Myometrial cell (primary cell): ENCODE measurements around the gene KLF2. TPM values are rescaled to one million over a fixed set of nuclear protein-coding genes. Genes with fewer than 3 reads are reported as not detected.

ENCODE experiments used
- total RNA-seq: library from RNA; depleted of rRNA; stranded (reverse); fragments of >200 nt; gene quantifications from 2 replicates; pipeline ENCODE4 v1.2.3, GENCODE V29; 2015

Gene KLF2
- 0.58 and 1.9 TPM in 2 replicates for total RNA-seq

GRCh38 chr19:16324384-16325160 is at the start of gene KLF2:
KLF2 (plus strand) TSS chr19:16324826; CDS start chr19:16324924, 98 bp downstream.

Other genes with a start within 250 kb of the KLF2 start
- 1,086 and 1,287 TPM in 2 replicates for gene TPM4, start 248.3 kb upstream of the KLF2 start, total RNA-seq
- 55.6 and 62.0 TPM in 2 replicates for gene RAB8A, start 212.9 kb upstream of the KLF2 start, total RNA-seq
- gene HSH2D, start 181.1 kb upstream of the KLF2 start, total RNA-seq = not detected in 2 replicates
- gene CIB3, start 151.3 kb upstream of the KLF2 start, total RNA-seq = not detected in 2 replicates
- gene FAM32A, start 139.4 kb upstream of the KLF2 start, total RNA-seq = 103 and 112 TPM in 2 replicates
- 180 and 189 TPM in 2 replicates for gene AP1M1, start 126.9 kb upstream of the KLF2 start, total RNA-seq
- gene EPS15L1, start 147.1 kb downstream of the KLF2 start, total RNA-seq = 6.6 and 6.9 TPM in 2 replicates
- gene CALR3, start 171.3 kb downstream of the KLF2 start, total RNA-seq = not detected in 2 replicates
- 2.0 and 2.7 TPM in 2 replicates for gene C19orf44, start 171.6 kb downstream of the KLF2 start, total RNA-seq
- gene CHERP, start 217.6 kb downstream of the KLF2 start, total RNA-seq = 2.9 and 4.6 TPM in 2 replicates
- gene SLC35E1, start 247.6 kb downstream of the KLF2 start, total RNA-seq = 35.1 and 38.6 TPM in 2 replicates